Neural crest cell (in vitro differentiated cells): ENCODE measurements around the gene TTLL12. TPM values are rescaled to one million over a fixed set of nuclear protein-coding genes. Genes with fewer than 3 reads are reported as not detected.
A peak's percentile ranks its signal among the peaks of the same experiment; 100 is the strongest.

Experiments
- DNase-seq: peaks from one replicate; pipeline ENCODE4 v3.0.0; 2021; ENCODE audit warnings: low read depth, mixed read lengths, low spot score
- H3K27ac Mint-ChIP-seq: one replicate; pipeline ENCODE4 v1.8.0; 2021; ENCODE audit warnings: mild to moderate bottlenecking, mixed read lengths; ENCODE audit not compliant: unreplicated experiment
- H3K27me3 Mint-ChIP-seq: 2 replicates; pipeline ENCODE4 v1.8.0; 2021; ENCODE audit warnings: low read depth, mild to moderate bottlenecking, mixed read lengths
- H3K36me3 Mint-ChIP-seq: 2 replicates; pipeline ENCODE4 v1.8.0; 2021; ENCODE audit warnings: low read depth, mild to moderate bottlenecking, mixed read lengths
- H3K4me1 Mint-ChIP-seq: 2 replicates; pipeline ENCODE4 v1.8.0; 2021; ENCODE audit warnings: mixed read lengths
- H3K4me3 Mint-ChIP-seq: one replicate; pipeline ENCODE4 v1.8.0; 2021; ENCODE audit warnings: mild to moderate bottlenecking, mixed read lengths
- H3K9me3 Mint-ChIP-seq: 2 replicates; pipeline ENCODE4 v1.8.0; 2021; ENCODE audit warnings: mixed read lengths
- total RNA-seq: library from RNA; stranded (reverse); gene quantifications from 2 replicates; pipeline ENCODE4 v1.2.1, GENCODE V29; 2021
- TF ChIP-seq, protein P1 (sequence below): fragments of 200-600 bp; sonication (generic); conservative IDR thresholded peaks from 2 replicates; pipeline ENCODE4 v1.5.0; 2021; ENCODE audit warnings: antibody characterized with exemption, mild to moderate bottlenecking

Gene TTLL12
- total RNA-seq, 1 donor from 2014 or later, result 72.4 TPM

DNA sequence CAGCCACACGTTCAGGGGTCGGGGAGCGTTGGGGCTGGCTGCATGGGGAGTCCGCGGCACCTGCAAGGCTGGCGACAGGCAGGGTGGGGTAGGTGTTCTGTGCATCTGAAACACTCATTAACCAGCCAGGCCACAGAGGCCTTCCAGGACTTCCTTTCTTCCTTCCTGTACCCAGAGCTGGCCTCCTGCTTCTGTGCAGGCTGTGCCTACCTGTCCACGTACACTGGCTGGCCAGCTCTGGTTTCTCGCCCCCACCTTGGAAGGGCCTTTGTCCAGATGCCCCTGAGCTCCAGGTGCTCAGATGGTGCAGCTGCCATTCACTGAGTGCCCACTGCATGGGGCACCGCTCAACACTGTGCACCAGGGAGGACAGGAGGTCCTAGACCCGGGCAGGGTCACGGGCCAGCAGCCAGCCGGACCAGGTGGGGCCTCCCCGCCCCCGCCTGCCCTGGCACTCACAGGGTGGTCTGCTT lies 15.9 kb downstream of the TTLL12 start:
- Mint-ChIP-seq H3K9me3 (no peaks in the 10 kb centered on the region), H3K36me3 (no peaks in the 10 kb centered on the region), H3K4me1 (no peaks in the 10 kb centered on the region), H3K27ac (no peak overlapping the region), H3K4me3 (no peak overlapping the region), H3K27me3 (no peaks in the 10 kb centered on the region)
- DNase-seq, result no peak
- TF ChIP-seq, protein P1, sequence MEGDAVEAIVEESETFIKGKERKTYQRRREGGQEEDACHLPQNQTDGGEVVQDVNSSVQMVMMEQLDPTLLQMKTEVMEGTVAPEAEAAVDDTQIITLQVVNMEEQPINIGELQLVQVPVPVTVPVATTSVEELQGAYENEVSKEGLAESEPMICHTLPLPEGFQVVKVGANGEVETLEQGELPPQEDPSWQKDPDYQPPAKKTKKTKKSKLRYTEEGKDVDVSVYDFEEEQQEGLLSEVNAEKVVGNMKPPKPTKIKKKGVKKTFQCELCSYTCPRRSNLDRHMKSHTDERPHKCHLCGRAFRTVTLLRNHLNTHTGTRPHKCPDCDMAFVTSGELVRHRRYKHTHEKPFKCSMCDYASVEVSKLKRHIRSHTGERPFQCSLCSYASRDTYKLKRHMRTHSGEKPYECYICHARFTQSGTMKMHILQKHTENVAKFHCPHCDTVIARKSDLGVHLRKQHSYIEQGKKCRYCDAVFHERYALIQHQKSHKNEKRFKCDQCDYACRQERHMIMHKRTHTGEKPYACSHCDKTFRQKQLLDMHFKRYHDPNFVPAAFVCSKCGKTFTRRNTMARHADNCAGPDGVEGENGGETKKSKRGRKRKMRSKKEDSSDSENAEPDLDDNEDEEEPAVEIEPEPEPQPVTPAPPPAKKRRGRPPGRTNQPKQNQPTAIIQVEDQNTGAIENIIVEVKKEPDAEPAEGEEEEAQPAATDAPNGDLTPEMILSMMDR, result no peak

- Mint-ChIP-seq H3K27ac (no peak overlapping the region), H3K4me1 (no peaks in the 10 kb centered on the region), H3K36me3 (no peaks in the 10 kb centered on the region), H3K9me3 (no peaks in the 10 kb centered on the region), H3K4me3 (no peak overlapping the region), H3K27me3 (no peaks in the 10 kb centered on the region)
- TF ChIP-seq, protein P1, result no peak
- DNase-seq, result no peak
Observed at GRCh38 chr22:43170131-43170480, 16.8 kb downstream of the TTLL12 start.

GRCh38 chr22:43169310-43170130 lies 17.4 kb downstream of the TTLL12 start:
- Mint-ChIP-seq H3K9me3 (no peaks in the 10 kb centered on the region), H3K4me3 (no peak overlapping the region), H3K36me3 (no peaks in the 10 kb centered on the region), H3K27me3 (no peaks in the 10 kb centered on the region), H3K4me1 (no peaks in the 10 kb centered on the region), H3K27ac (no peak overlapping the region)
- DNase-seq, result no peak
- TF ChIP-seq, protein P1, result no peak

- peak overlapping the region; percentile 84 for H3K27ac Mint-ChIP-seq
- H3K4me3 Mint-ChIP-seq, result no peak overlapping the region
- TF ChIP-seq, protein P1, result no peak
- no peaks in the 10 kb centered on the region for H3K9me3 Mint-ChIP-seq
- no peak for DNase-seq
- no peaks in the 10 kb centered on the region for H3K27me3 Mint-ChIP-seq
- H3K36me3 Mint-ChIP-seq, result no peaks in the 10 kb centered on the region
- H3K4me1 Mint-ChIP-seq, result peaks cover 8% of the 10 kb centered on the region
Observed at GRCh38 chr22:43168471-43169309, 18.2 kb downstream of the TTLL12 start.

GRCh38 chr22:43167001-43167589 lies 19.8 kb downstream of the TTLL12 start:
- H3K27ac Mint-ChIP-seq, result no peak overlapping the region
- no peaks in the 10 kb centered on the region for H3K36me3 Mint-ChIP-seq
- peaks cover 8% of the 10 kb centered on the region for H3K4me1 Mint-ChIP-seq
- no peak overlapping the region for H3K4me3 Mint-ChIP-seq
- TF ChIP-seq, protein P1, result no peak
- DNase-seq, result no peak
- no peaks in the 10 kb centered on the region for H3K27me3 Mint-ChIP-seq
- no peaks in the 10 kb centered on the region for H3K9me3 Mint-ChIP-seq
